HFFc6 (cell line): Measurements from ENCODE around the gene ABHD8. TPM values are rescaled to one million over a fixed set of nuclear protein-coding genes. Genes with fewer than 3 reads are reported as not detected.

ENCODE experiments used
- DNase-seq: peaks from one replicate; pipeline ENCODE4 v3.0.0-alpha.2; 2018
- H3K27ac Mint-ChIP-seq: 2 replicates; pipeline ENCODE4 v1.8.0; 2020; ENCODE audit warnings: mild to moderate bottlenecking, mixed read lengths
- H3K27me3 Mint-ChIP-seq: 2 replicates; pipeline ENCODE4 v1.8.0; 2021; ENCODE audit warnings: mild to moderate bottlenecking, moderate library complexity, mixed read lengths; ENCODE audit not compliant: insufficient read depth
- H3K36me3 Mint-ChIP-seq: 2 replicates; pipeline ENCODE4 v1.8.0; 2021; ENCODE audit warnings: low read depth, mixed read lengths
- H3K4me1 Mint-ChIP-seq: 2 replicates; pipeline ENCODE4 v1.8.0; 2020; ENCODE audit warnings: low read depth, mixed read lengths
- H3K4me3 Mint-ChIP-seq: 2 replicates; pipeline ENCODE4 v1.8.0; 2020; ENCODE audit warnings: mild to moderate bottlenecking, moderate library complexity, mixed read lengths
- H3K9me3 Mint-ChIP-seq: 2 replicates; pipeline ENCODE4 v1.8.0; 2020; ENCODE audit warnings: mild to moderate bottlenecking, mixed read lengths
- total RNA-seq, 6 experiments: library from RNA; stranded (reverse); fragmentation: NEBNext Ultra II Directional; extraction: Animal tissue kit (Norgen Biotek cat#: 25700); gene quantifications; 2 replicates in 1 of 6; 3 replicates in 5 of 6; pipeline ENCODE4 v1.2.3, GENCODE V29; 2021
- TF ChIP-seq, protein P1 (sequence below): fragments of 200-600 bp; sonication (generic); IDR thresholded peaks from 2 replicates; pipeline ENCODE4 v1.5.0; 2021; ENCODE audit warnings: antibody characterized with exemption, mild to moderate bottlenecking

The ABHD8 gene
- total RNA-seq, 6 experiments from 2014 or later: 6.7 to 9.9 (median 8.9) TPM

GRCh38 chr19:17332360-17332676 lies 29.1 kb upstream of the ABHD8 start:
- peaks cover 10% of the 10 kb centered on the region for H3K36me3 Mint-ChIP-seq
- no peak overlapping the region for H3K27ac Mint-ChIP-seq
- no peak for DNase-seq
- peaks cover 12% of the 10 kb centered on the region for H3K4me1 Mint-ChIP-seq
- H3K27me3 Mint-ChIP-seq: peaks cover 5% of the 10 kb centered on the region
- TF ChIP-seq, protein P1, sequence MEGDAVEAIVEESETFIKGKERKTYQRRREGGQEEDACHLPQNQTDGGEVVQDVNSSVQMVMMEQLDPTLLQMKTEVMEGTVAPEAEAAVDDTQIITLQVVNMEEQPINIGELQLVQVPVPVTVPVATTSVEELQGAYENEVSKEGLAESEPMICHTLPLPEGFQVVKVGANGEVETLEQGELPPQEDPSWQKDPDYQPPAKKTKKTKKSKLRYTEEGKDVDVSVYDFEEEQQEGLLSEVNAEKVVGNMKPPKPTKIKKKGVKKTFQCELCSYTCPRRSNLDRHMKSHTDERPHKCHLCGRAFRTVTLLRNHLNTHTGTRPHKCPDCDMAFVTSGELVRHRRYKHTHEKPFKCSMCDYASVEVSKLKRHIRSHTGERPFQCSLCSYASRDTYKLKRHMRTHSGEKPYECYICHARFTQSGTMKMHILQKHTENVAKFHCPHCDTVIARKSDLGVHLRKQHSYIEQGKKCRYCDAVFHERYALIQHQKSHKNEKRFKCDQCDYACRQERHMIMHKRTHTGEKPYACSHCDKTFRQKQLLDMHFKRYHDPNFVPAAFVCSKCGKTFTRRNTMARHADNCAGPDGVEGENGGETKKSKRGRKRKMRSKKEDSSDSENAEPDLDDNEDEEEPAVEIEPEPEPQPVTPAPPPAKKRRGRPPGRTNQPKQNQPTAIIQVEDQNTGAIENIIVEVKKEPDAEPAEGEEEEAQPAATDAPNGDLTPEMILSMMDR: no peak
- H3K9me3 Mint-ChIP-seq: 0 out of 2 replicates have a peak, but pooled peaks cover 4% of the 10 kb centered on the region
- H3K4me3 Mint-ChIP-seq: no peak overlapping the region

DNA sequence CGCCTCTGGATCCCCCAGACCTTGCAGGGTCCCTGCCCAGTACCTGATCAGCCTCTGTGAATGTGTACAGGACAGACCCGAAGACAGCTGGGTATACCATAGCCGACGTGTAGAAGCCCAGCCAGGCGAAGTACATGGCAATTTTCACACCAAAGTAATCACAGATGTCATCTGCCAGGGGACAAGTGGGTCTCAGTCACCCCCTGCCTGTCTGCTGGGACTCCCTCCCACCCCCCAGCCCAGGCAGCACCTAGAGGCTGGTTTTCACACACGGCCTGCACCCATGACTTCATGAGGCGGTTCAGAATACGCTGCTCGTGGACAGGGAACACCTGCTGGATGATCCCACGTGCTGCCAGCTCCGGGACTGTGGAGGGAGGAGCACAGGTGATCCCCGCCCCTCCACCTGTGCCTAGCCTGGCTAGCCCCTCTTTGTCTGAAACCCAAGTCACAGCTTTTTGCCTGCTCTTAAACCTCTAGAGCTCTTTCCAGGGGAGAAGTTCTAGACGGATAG lies 27.9 kb upstream of the ABHD8 start:
- H3K36me3 Mint-ChIP-seq: peaks cover 10% of the 10 kb centered on the region
- H3K4me3 Mint-ChIP-seq: no peak overlapping the region
- H3K27me3 Mint-ChIP-seq: peaks cover 5% of the 10 kb centered on the region
- H3K4me1 Mint-ChIP-seq: peaks cover 12% of the 10 kb centered on the region
- 0 out of 2 replicates have a peak, but pooled peaks cover 4% of the 10 kb centered on the region for H3K9me3 Mint-ChIP-seq
- H3K27ac Mint-ChIP-seq: no peak overlapping the region
- no peak for DNase-seq
- TF ChIP-seq, protein P1: no peak

GRCh38 chr19:17330262-17331044 lies 27.2 kb upstream of the ABHD8 start:
- Mint-ChIP-seq H3K27me3 (peaks cover 5% of the 10 kb centered on the region), H3K4me1 (peaks cover 12% of the 10 kb centered on the region), H3K4me3 (no peak overlapping the region), H3K36me3 (peaks cover 10% of the 10 kb centered on the region), H3K9me3 (0 out of 2 replicates have a peak, but pooled peaks cover 4% of the 10 kb centered on the region), H3K27ac (no peak overlapping the region)
- TF ChIP-seq, protein P1: no peak
- DNase-seq: no peak

DNA sequence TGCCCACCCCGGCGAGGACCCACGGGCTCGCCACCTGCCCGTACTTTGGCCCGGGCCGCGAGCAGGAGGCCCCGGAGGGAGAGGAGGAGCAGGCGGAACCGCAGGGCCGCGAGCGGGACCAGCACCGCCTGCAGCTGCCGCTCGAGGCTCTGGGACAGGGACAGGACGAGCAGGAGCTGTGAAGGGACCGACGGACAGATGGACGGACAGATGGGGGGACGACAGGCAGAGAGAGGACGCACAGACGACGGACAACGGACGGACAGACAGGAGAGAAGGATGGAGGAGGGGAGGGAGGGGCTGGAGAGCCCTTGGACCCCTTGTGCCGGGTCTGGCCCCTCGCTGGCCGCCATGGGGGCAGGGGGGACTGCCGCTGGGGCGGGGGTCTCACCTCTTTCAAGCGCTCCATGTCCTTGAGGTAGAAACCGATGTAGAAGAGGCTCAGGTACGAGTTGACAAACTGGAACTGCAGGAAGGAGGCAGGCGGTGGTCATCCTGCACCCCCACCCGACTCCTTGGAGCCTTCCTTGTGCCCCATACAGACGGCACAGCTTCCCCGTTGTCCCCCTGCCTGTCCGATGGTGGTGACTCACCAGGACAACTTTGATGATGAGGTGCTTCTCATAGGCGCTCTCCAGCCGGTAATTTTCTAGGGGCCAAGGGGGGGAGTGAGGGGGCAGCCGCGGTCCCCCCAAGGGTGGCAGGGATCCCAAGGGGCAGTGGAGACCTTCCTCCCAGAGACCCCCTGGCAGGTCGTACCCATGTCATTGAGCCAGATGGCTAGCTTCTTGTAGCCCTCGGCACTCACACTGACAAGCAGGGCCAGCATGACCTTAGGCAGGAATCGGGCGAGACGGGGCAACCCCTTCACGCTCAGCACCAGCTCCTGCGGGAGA lies 26.4 kb upstream of the ABHD8 start:
- Mint-ChIP-seq H3K27me3 (peaks cover 3% of the 10 kb centered on the region), H3K27ac (no peak overlapping the region), H3K9me3 (0 out of 2 replicates have a peak, but pooled peaks cover 4% of the 10 kb centered on the region), H3K4me1 (peaks cover 6% of the 10 kb centered on the region), H3K4me3 (no peak overlapping the region), H3K36me3 (peaks cover 10% of the 10 kb centered on the region)
- TF ChIP-seq, protein P1: no peak
- no peak for DNase-seq

DNA sequence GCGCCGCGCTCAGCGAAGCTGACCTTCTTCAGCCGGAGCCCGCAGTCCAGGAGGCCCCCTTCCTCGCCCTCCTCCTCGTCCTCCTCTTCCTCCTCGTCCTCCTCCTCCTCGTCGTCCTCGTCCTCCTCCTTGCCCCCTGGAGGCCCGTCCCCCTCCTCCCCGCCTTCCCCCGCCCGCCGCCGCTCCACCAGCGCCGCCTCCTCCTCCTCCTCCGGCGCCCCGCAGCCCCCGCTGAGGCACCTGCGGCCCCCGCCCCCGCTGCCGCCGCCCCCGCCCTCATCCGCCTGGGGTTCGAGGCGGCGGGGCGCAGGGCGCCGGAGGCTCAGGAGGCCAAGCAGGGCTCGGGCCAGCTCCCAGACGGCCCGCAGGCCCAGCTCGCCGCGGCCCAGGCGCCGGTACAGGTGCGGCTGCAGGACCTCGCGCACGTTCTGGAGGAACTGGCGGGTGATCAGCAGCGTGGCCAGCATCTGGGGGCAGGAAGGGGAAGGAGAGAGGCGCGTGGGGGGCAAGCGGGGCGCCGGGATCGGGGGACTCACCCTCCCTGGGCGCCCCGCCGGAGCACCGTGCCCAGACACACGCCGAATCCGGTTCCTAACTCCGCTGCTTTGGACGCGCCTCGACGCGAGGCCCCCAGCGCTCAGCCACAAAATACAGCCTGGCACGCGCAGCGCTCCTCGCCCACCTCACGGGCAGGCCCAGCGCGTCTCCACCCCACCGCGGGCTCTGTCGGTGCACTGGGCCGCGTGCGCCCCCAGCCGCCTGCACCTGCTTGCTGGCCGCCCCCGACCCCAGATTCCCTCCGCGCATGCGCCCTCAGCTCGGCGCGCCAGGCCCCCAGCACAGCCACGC lies 25.5 kb upstream of the ABHD8 start:
- no peak overlapping the region for H3K4me3 Mint-ChIP-seq
- peaks cover 2% of the 10 kb centered on the region for H3K4me1 Mint-ChIP-seq
- H3K9me3 Mint-ChIP-seq: 0 out of 2 replicates have a peak, but pooled peaks cover 4% of the 10 kb centered on the region
- H3K27me3 Mint-ChIP-seq: peaks cover 3% of the 10 kb centered on the region
- DNase-seq: no peak
- no peak overlapping the region for H3K27ac Mint-ChIP-seq
- peaks cover 10% of the 10 kb centered on the region for H3K36me3 Mint-ChIP-seq
- TF ChIP-seq, protein P1: no peak
